Glutamatergic neuron (in vitro differentiated cells): Measurements from ENCODE around the gene FLAD1. TPM values are rescaled to one million over a fixed set of nuclear protein-coding genes. Genes with fewer than 3 reads are reported as not detected.

Source experiments
- DNase-seq: peaks from one replicate; pipeline ENCODE4 v3.0.0; 2022
- H3K27ac Mint-ChIP-seq: one replicate; pipeline ENCODE4 v1.8.0; 2020; ENCODE audit warnings: mild to moderate bottlenecking, mixed read lengths, inconsistent platforms; ENCODE audit not compliant: unreplicated experiment
- H3K27me3 Mint-ChIP-seq: one replicate; pipeline ENCODE4 v1.8.0; 2020; ENCODE audit warnings: mild to moderate bottlenecking, moderate library complexity, mixed read lengths, inconsistent platforms; ENCODE audit not compliant: unreplicated experiment
- H3K36me3 Mint-ChIP-seq: one replicate; pipeline ENCODE4 v1.8.0; 2020; ENCODE audit warnings: mild to moderate bottlenecking, mixed read lengths, inconsistent platforms; ENCODE audit not compliant: unreplicated experiment
- H3K4me1 Mint-ChIP-seq: one replicate; pipeline ENCODE4 v1.8.0; 2020; ENCODE audit warnings: mild to moderate bottlenecking, low read depth, mixed read lengths, inconsistent platforms; ENCODE audit not compliant: unreplicated experiment
- H3K4me3 Mint-ChIP-seq: one replicate; pipeline ENCODE4 v1.8.0; 2020; ENCODE audit warnings: mild to moderate bottlenecking, mixed read lengths, inconsistent platforms; ENCODE audit not compliant: unreplicated experiment
- H3K9me3 Mint-ChIP-seq: one replicate; pipeline ENCODE4 v1.8.0; 2020; ENCODE audit warnings: mild to moderate bottlenecking, moderate library complexity, mixed read lengths, inconsistent platforms; ENCODE audit not compliant: unreplicated experiment
- CTCF ChIP-seq: fragments of 200-600 bp; sonication (generic); IDR thresholded peaks from one replicate; pipeline ENCODE4 v1.5.0; 2021; ENCODE audit not compliant: partially characterized antibody, unreplicated experiment
- total RNA-seq: library from RNA; stranded (reverse); fragmentation: NEBNext Ultra II Directional; extraction: Animal tissue kit (Norgen Biotek cat#: 25700); gene quantifications from one replicate; pipeline ENCODE4 v1.2.1, GENCODE V29; 2021; ENCODE audit not compliant: unreplicated experiment

Gene FLAD1
- total RNA-seq, 1 donor from 2014 or later = 68.8 TPM

- Mint-ChIP-seq H3K36me3 (no peaks in the 10 kb centered on the region), H3K9me3 (peaks cover 10% of the 10 kb centered on the region), H3K4me1 (no peaks in the 10 kb centered on the region), H3K27ac (no peak overlapping the region), H3K4me3 (no peak overlapping the region), H3K27me3 (peaks cover 6% of the 10 kb centered on the region)
- no peak for DNase-seq
- no peak for TF ChIP-seq CTCF
Measured at GRCh38 chr1:155030243-155030795, 47.2 kb downstream of the FLAD1 start.

- Mint-ChIP-seq H3K27ac (no peak overlapping the region), H3K9me3 (peaks cover 10% of the 10 kb centered on the region), H3K4me3 (no peak overlapping the region), H3K4me1 (no peaks in the 10 kb centered on the region), H3K27me3 (peaks cover 6% of the 10 kb centered on the region), H3K36me3 (no peaks in the 10 kb centered on the region)
- DNase-seq = no peak
- no peak for TF ChIP-seq CTCF
Measured at GRCh38 chr1:155030899-155031298, 47.8 kb downstream of the FLAD1 start.

GRCh38 chr1:155032886-155033285, 49.7 kb downstream of the FLAD1 start:
- peaks cover 10% of the 10 kb centered on the region for H3K9me3 Mint-ChIP-seq
- H3K4me1 Mint-ChIP-seq = no peaks in the 10 kb centered on the region
- no peaks in the 10 kb centered on the region for H3K36me3 Mint-ChIP-seq
- DNase-seq = no peak
- TF ChIP-seq CTCF = no peak
- H3K27ac Mint-ChIP-seq = no peak overlapping the region
- H3K27me3 Mint-ChIP-seq = peaks cover 7% of the 10 kb centered on the region
- H3K4me3 Mint-ChIP-seq = no peak overlapping the region

- no peak for DNase-seq
- Mint-ChIP-seq H3K36me3 (no peaks in the 10 kb centered on the region), H3K9me3 (peaks cover 10% of the 10 kb centered on the region), H3K27ac (no peak within 1 kb of the TSS), H3K27me3 (peaks cover 7% of the 10 kb centered on the region), H3K4me3 (no peak within 1 kb of the TSS), H3K4me1 (no peaks in the 10 kb centered on the region)
- TF ChIP-seq CTCF = no peak
Measured at GRCh38 chr1:155033524-155033923, 50.4 kb downstream of the FLAD1 start, which contains the start of the genes DCST1 and DCST2. TSS of gene DCST1 (plus strand) at chr1:155033824. CDS start at chr1:155034037, 213 bp downstream. TSS of gene DCST2 (minus strand) at chr1:155033781. CDS start at chr1:155033701, 80 bp downstream.

- TF ChIP-seq CTCF = no peak
- Mint-ChIP-seq H3K27me3 (peaks cover 4% of the 10 kb centered on the region), H3K9me3 (peaks cover 8% of the 10 kb centered on the region), H3K36me3 (no peaks in the 10 kb centered on the region), H3K27ac (no peak overlapping the region), H3K4me1 (no peaks in the 10 kb centered on the region), H3K4me3 (no peak overlapping the region)
- DNase-seq = no peak
Measured at GRCh38 chr1:155034318-155035208, 51.4 kb downstream of the FLAD1 start.
